GM21390 (cell line): ENCODE measurements around the gene PDE11A.
"Not testable (repeated sequence)": the region's sequence is repeated elsewhere in the genome, so short reads cannot be mapped to it uniquely, and the experiment has no call there.

Experiments
- ATAC-seq: cut with Tn5 transposase; IDR thresholded peaks from one replicate; pipeline ENCODE4 v1.9.1; 2021; ENCODE audit not compliant: unreplicated experiment

The PDE11A gene

GRCh38 chr2:178012639-178013038 lies 59.9 kb downstream of the PDE11A start:
- no peak for ATAC-seq

GRCh38 chr2:178009813-178010212 lies 62.8 kb downstream of the PDE11A start:
- ATAC-seq = no peak

- no peak for ATAC-seq
Measured at GRCh38 chr2:178008636-178009289, 63.8 kb downstream of the PDE11A start.

- ATAC-seq = no peak
Measured at GRCh38 chr2:178006710-178007109, 65.9 kb downstream of the PDE11A start.

- ATAC-seq = no peak
Measured at GRCh38 chr2:178005756-178006155, 66.8 kb downstream of the PDE11A start.

GRCh38 chr2:178002038-178002437 lies 70.5 kb downstream of the PDE11A start:
- no peak for ATAC-seq

GRCh38 chr2:177998996-177999395 lies 73.6 kb downstream of the PDE11A start:
- ATAC-seq = no peak

GRCh38 chr2:177998006-177998405 lies 74.6 kb downstream of the PDE11A start:
- ATAC-seq = no peak

- no peak for ATAC-seq
Measured at GRCh38 chr2:177992992-177993391, 79.6 kb downstream of the PDE11A start.

GRCh38 chr2:177989029-177989885 lies 83.3 kb downstream of the PDE11A start:
- ATAC-seq = no peak

GRCh38 chr2:177984749-177985148 lies 87.8 kb downstream of the PDE11A start:
- ATAC-seq = no peak

GRCh38 chr2:177983183-177983788 lies 89.3 kb downstream of the PDE11A start:
- ATAC-seq = peak; percentile 71

GRCh38 chr2:177972782-177973181 lies 99.8 kb downstream of the PDE11A start:
- ATAC-seq = no peak

GRCh38 chr2:177972123-177972522 lies 100.5 kb downstream of the PDE11A start:
- ATAC-seq = no peak

- ATAC-seq = no peak
Measured at GRCh38 chr2:177970670-177971454, 101.7 kb downstream of the PDE11A start.

- ATAC-seq = no peak
Measured at GRCh38 chr2:177964892-177965291, 107.7 kb downstream of the PDE11A start.

GRCh38 chr2:177952151-177952550 lies 120.4 kb downstream of the PDE11A start:
- ATAC-seq = no peak

- ATAC-seq = not testable (repeated sequence)
Measured at GRCh38 chr2:177947598-177947997, 125.0 kb downstream of the PDE11A start.

- not testable (repeated sequence) for ATAC-seq
Measured at GRCh38 chr2:177944530-177944929, 128.0 kb downstream of the PDE11A start.

- ATAC-seq = no peak
Measured at GRCh38 chr2:177942731-177943130, 129.8 kb downstream of the PDE11A start.

- no peak for ATAC-seq
Measured at GRCh38 chr2:177939211-177939610, 133.4 kb downstream of the PDE11A start.
